Activated gamma-delta T cell treated with anti-CD3 and anti-CD28 coated beads, Interleukin-2, amount 50 U/mL, for 16 hours (primary cell): ENCODE data around the gene HFE.
"Not testable (repeated sequence)": the region's sequence is repeated elsewhere in the genome, so short reads cannot be mapped to it uniquely, and the experiment has no call there.

ENCODE experiments used
- DNase-seq: peaks from one replicate; pipeline ENCODE4 v3.0.0-alpha.2; 2020; ENCODE audit warnings: low read depth

The HFE gene

GRCh38 chr6:26087284-26088115 lies at the start of gene HFE:
Gene HFE (plus strand): TSS chr6:26087429. CDS start chr6:26087441, 12 bp downstream.
- no peak for DNase-seq

DNA sequence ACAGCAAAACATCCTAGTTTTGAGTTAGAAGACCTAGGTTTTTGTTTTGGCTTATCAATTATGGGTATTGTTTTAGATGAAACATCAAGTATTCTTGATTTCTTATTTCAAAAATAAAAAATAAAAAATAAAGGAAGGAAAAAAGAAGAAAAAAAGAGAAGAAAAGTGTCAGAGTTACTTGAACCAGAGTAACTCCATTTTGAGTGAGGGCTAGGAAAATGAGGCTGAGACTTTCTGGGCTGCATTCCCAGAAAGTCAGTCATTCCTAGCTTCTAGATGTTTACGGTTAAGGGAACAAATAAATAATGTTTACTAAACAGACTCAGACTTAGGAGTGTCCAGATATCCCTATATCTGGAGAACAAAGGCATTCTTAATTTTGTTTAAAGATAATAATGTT lies 45.3 kb upstream of the HFE start:
- no peak for DNase-seq

DNA sequence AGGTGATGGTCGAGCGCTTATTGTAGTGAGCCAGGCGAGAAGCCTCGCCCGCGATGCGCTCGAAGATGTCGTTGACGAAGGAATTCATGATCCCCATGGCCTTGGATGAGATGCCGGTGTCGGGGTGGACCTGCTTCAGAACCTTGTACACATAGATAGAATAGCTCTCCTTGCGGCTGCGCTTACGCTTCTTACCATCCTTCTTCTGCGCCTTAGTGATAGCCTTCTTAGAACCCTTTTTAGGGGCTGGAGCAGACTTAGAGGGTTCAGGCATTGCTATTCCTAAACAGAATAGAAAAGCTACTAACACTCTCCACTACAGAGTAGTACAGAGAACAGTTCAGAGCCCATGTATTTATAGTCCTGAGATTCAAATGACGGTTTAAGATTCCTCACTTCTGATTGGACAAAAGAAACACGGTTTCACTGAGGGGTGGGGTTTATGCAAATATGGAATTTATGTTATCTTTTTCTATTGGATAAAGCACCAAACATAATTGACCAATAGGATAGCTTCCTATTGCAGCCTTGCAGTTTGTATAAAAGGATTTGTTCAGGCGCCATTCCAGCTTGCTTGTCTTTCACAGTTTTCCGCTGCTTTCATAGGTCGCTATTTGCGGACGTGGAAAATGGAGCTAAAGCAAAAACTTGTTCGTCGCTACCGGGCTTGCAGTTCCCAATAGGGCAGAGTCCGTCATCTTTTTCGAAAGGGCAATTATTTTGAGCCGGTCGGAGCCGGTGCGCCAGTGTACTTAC lies 43.7 kb upstream of the HFE start:
- DNase-seq = peak; percentile 43

GRCh38 chr6:26044140-26045064 lies 42.8 kb upstream of the HFE start:
- DNase-seq = no peak

DNA sequence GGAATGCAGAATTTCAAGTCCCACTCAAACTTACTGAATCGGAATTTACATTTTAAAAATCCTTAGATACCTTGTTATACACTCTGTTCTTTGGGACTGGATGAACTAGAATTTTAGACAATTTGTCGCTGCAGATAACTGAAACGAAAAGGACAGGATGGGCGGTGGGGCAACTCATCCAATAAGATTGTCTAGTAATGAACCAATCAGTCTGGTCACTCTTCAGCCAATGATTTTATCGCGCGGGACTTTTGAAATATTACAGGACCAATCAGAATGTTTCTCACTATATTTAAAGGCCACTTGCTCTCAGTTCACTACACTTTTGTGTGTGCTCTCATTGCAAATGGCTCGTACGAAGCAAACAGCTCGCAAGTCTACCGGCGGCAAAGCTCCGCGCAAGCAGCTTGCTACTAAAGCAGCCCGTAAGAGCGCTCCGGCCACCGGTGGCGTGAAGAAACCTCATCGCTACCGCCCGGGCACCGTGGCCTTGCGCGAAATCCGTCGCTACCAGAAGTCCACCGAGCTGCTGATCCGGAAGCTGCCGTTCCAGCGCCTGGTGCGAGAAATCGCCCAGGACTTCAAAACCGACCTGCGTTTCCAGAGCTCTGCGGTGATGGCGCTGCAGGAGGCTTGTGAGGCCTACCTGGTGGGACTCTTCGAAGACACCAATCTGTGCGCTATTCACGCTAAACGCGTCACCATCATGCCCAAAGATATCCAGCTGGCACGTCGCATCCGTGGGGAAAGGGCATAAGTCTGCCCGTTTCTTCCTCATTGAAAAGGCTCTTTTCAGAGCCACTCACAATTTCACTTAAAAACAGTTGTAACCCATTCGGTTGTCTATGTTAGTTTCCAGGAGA lies 41.9 kb upstream of the HFE start:
- DNase-seq = peak; percentile 73

DNA sequence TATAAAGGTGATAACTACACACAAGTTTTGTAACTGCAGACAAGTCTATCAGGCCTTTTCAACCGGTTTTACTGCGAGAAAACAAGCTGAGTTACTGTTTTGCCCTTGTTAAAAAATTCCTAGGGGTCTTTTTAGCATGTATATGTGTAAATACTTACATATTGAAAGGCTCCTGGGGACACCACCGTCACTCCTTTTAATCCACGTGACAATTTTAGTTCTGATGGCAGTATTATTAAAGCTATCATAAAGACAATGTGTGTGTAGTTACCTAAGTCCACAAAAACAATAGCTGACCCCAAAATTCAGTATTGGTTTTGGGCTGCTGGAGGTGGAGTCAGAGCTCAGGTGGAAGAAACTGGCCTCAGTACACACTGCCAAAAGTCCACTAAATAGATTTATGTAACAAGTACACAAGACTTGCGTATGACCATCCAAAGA lies 41.3 kb upstream of the HFE start:
- no peak for DNase-seq

GRCh38 chr6:26047329-26047728 lies 39.9 kb upstream of the HFE start:
- not testable (repeated sequence) for DNase-seq

DNA sequence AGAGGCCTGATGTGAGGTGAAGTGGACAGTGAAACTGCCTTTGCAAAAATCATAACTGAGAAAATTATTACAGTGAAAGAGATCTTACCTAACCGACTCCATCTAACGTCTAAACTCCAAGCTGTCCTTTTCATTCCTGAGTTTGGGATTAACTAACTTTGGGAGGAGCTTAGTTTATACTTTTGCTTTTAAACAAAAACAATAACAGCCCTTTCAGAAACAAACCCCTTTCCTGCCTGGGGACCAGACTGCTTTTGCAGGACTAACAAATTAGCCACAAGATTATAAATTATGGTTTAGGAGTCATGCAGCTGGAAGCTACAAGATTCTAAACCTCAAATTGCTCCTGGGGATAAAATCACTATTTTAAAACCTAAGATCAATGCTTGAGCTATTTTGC lies 38.6 kb upstream of the HFE start:
- DNase-seq = no peak

DNA sequence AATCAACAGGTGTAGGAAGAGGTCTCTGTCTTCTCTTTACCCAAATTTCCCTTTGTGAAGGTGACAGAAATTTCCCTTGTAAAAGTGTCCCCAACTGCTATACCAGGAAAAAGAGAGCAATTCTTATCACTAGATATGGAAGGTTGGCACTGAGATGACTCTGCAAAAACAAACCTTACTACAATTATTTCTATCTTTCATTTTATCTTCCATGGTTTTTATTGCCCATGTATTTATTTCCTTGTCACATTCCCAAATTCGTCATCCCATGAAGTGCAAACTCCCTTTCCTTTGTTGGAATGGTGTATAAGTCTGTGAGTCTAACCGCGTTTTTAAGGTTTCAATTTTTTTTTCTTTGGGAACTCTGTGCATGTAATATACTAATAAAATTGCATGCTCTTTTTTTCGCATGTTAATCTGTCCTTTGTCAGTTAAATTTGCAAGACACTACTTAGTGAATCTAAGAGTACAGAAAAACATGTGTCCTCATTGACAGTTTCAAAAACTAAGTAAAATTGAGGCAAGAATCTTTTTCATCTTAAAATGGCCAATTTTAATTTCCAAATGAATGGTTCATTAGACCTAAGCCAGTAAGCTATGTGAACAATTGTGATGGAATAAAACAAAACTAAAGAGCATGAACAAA lies 35.4 kb upstream of the HFE start:
- DNase-seq = no peak

DNA sequence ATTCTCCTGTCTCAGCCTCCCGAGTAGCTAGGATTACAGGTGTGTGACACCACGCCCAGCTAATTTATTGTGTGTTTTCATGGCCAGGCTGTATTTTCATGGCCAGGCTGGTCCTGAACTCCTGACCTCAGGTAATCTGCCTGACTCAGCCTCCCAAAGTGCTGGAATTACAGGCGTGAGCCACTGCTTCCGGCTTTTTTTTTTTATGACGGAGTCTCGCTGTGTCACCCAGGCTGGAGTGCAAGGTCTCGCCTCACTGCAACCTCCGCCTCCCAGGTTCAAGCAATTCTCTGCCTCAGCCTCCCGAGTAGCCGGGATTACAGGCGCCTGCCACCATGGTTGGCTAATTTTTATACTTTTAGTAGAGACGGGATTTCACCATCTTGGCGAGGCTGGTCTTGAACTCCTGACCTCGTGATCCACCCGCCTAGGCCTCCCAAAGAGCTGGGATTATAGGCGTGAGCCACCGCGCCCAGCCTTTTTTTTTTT lies 34.4 kb upstream of the HFE start:
- DNase-seq = not testable (repeated sequence)

DNA sequence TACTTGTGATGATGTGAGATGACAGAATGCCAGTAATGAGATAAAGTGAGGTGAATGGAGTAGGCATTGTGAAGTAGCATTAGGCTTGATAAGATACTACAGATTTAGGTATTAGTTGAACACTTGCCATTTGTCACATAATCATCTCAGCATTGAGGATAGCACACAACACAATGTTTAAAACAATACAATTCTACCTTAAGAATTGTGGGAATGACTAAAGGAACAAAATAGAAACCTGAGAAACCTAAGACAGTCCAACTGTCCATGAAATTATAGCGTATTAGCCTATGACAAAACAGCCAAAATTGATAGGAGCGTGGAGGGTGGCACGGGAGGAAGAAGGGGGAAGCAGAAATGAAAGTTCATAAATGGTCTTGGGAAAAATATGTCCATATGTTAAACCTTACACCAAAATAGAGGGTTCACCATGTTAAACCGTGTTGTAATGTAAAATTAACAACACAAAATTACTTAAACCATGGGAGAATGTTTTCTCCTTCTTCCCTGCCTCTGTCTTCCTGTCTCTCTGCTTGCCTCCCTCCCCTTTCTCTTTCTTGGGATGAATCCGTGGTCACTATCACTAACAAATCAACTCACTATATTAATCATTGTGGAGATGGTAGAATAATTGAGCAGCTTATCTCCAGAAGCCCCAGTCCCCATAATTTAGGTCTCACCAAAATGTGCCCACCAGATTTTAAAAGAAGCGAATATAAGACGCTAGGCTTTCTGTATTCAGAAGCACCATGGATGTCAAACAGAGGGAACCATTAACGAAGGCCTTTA lies 33.0 kb upstream of the HFE start:
- DNase-seq = no peak

DNA sequence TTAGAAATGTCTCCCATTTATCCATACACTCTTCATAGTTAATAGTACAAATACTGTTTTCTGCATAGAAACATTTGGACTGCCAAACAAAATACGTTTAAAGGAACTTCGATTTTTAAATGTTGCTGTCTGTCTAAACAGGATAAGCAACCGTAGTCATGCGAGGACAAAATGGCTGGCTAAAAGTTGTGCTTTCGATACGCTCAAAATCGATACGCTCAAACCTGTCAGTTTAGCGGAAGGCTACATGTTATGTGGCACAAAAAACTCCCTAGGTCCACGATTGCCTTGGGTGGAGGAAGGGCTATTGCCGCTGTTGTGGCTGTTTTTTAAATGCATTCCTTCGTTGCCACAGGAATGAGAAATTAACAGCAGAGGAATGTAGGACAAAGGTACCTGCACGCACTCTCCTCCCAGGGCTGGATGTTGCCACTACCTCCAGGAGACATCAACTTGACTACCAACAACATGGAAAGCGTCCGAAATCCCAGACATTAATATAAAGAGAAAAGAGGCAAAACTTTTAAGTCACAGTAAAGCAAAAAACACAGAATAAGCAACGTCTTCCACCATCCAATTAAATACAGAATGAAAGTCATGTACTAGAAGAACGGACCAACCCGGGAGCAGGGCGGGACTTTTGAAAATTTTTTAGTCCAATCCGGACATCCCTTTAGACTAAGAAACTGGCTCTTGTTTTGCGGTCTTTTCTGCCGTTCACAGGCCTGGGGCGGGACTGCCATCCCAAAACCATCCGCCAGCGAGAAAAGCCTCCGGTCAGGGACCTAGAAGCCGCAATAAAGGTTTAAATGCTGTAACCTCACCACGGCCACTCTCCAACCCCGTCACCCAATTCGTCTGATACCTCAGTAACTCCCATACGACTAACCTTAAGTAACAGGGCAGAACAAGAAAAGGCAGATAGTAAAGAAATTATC lies 32.2 kb upstream of the HFE start:
- DNase-seq = peak; percentile 78

DNA sequence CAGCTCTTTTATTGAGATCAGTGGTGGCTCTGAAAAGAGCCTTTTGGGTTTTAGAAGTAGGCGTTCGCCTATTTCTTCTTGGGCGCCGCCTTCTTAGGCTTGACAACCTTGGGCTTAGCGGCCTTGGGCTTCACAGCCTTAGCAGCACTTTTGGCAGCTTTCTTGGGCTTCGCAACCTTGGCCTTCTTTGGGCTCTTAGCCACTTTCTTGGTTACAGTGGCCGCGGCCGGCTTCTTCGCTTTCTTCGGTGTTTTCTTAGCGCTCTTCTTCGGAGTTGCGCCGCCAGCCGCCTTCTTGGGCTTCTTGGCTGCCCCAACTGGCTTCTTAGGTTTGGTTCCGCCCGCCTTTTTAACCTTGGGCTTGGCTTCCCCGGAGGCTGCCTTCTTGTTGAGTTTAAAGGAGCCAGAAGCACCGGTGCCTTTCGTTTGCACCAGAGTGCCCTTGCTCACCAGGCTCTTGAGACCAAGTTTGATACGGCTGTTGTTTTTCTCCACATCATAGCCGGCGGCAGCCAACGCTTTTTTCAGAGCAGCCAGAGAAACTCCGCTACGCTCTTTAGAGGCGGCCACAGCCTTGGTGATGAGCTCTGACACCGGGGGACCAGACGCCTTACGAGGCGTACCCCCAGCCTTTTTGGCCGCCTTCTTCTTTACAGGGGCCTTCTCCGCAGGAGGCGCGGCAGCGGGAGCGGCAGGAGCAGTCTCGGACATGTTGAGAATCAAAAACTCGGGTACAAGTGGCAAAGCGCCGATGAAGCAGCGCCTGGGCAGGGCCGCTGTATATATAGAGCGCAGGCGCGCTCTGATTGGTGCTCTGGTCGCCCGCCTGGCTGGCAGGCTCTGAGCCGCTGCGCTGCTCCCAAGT lies 31.3 kb upstream of the HFE start:
- peak; percentile 60 for DNase-seq

- DNase-seq = no peak
Observed at GRCh38 chr6:26056583-26057350, 30.5 kb upstream of the HFE start.

- DNase-seq = no peak
Observed at GRCh38 chr6:26057899-26058298, 29.3 kb upstream of the HFE start.

- not testable (repeated sequence) for DNase-seq
Observed at GRCh38 chr6:26058477-26059033, 28.7 kb upstream of the HFE start.
